WERI-Rb-1 (cell line): ENCODE measurements around the gene DDX41.
A peak's percentile ranks its signal among the peaks of the same experiment; 100 is the strongest.

Experiments used
- DNase-seq: peaks from one replicate; pipeline ENCODE4 v3.0.0-alpha.2; 2020
- H3K27ac ChIP-seq: fragments of 250-450 bp; sonication (Bioruptor Pico); 2 replicates; pipeline ENCODE4 v1.5.1; 2020; ENCODE audit warnings: mild to moderate bottlenecking, moderate library complexity
- H3K27me3 ChIP-seq: fragments of 250-450 bp; sonication (Bioruptor Pico); 2 replicates; pipeline ENCODE4 v1.5.1; 2021; ENCODE audit warnings: mild to moderate bottlenecking, low read depth, moderate library complexity; ENCODE audit not compliant: insufficient read depth, severe bottlenecking
- H3K36me3 ChIP-seq: fragments of 250-450 bp; sonication (Bioruptor Pico); 2 replicates; pipeline ENCODE4 v1.5.1; 2020; ENCODE audit warnings: mild to moderate bottlenecking, moderate library complexity
- H3K4me3 ChIP-seq: 2 replicates; pipeline ENCODE4 v1.5.1; 2011; ENCODE audit warnings: low read depth, mild to moderate bottlenecking, control low read depth, low read length
- H3K9me3 ChIP-seq: fragments of 250-450 bp; sonication (Bioruptor Pico); 2 replicates; pipeline ENCODE4 v1.5.1; 2021; ENCODE audit warnings: mild to moderate bottlenecking, moderate library complexity; ENCODE audit not compliant: severe bottlenecking
- TF ChIP-seq, protein P1 (sequence below): IDR thresholded peaks from 2 replicates; pipeline ENCODE4 v1.5.1; 2011; ENCODE audit warnings: low read depth, mild to moderate bottlenecking, control low read depth, inconsistent platforms, low read length

DDX41 gene

DNA sequence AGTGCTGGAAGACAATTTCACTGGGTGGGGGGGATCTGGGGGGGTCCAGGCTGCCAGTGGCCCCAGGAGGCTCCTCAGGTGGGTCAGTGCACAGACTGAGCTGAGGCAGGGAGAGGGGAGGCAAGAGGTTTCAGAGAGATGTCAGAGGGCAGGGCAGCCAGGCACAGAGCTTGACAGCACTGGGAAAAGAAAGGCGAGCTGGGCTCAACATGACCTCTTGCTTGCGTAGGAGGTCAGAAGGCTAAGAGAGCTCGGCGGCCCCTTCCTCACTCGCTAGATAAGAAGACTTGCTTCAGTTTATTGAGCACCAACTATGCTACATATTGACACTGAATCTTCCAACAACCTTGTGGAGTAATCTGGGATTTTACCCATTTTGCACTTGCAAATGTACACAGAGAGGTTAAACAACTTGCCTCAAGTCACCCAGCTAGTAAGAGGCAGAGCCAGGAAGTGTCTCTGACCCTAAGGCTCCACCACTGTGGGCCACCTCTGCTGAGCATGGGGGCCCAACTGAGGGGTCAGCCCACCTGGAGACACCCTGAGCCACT, 22.9 kb downstream of the DDX41 start:
- TF ChIP-seq, protein P1, sequence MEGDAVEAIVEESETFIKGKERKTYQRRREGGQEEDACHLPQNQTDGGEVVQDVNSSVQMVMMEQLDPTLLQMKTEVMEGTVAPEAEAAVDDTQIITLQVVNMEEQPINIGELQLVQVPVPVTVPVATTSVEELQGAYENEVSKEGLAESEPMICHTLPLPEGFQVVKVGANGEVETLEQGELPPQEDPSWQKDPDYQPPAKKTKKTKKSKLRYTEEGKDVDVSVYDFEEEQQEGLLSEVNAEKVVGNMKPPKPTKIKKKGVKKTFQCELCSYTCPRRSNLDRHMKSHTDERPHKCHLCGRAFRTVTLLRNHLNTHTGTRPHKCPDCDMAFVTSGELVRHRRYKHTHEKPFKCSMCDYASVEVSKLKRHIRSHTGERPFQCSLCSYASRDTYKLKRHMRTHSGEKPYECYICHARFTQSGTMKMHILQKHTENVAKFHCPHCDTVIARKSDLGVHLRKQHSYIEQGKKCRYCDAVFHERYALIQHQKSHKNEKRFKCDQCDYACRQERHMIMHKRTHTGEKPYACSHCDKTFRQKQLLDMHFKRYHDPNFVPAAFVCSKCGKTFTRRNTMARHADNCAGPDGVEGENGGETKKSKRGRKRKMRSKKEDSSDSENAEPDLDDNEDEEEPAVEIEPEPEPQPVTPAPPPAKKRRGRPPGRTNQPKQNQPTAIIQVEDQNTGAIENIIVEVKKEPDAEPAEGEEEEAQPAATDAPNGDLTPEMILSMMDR, result no peak
- Histone ChIP-seq H3K36me3 (peaks cover 14% of the 10 kb centered on the region), H3K4me3 (no peak overlapping the region), H3K27me3 (no peaks in the 10 kb centered on the region), H3K9me3 (no peaks in the 10 kb centered on the region), H3K27ac (no peak overlapping the region)
- DNase-seq, result no peak

- TF ChIP-seq, protein P1, result no peak
- Histone ChIP-seq H3K4me3 (no peak overlapping the region), H3K9me3 (no peaks in the 10 kb centered on the region), H3K36me3 (peaks cover 17% of the 10 kb centered on the region), H3K27ac (no peak overlapping the region), H3K27me3 (no peaks in the 10 kb centered on the region)
- DNase-seq, result no peak
Observed at GRCh38 chr5:177492841-177493240, 23.9 kb downstream of the DDX41 start.

DNA sequence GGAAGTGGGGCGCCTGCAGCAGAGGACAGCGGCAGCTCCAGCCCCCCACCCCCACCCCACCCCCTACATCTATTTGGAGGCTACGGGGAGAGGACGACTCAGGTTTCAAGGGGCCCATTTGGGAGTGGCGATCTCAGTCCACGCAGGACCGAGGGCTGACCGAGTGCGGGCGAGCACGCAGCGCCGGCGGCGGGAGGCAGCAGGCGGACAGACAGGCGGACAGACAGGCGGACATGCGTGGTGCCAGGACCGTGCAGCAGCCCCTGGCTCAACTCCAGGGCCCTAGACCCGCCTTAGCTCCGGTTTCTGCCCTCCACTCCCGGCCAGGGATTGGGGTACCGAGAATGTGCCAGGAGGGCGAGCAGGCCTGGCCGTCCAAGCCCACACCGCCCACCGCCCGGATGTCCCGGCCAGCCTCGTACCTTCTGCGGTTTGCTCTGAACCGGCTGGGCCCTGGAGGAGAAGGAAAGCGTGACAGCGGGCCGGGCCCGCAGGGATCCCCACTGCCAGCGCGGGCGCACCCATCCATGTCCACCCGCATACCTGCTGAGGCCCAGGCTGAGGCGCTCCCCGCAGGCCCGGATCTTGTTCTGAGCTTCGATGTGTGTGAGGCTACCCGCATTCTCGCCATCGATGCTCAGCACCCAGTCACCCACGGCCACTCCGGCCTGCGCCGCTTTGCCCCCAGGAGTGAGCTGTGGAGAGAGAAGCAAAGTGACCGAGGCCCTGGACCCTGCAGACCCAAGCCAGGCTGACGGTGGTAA, 24.6 kb downstream of the DDX41 start:
- H3K36me3 ChIP-seq, result peaks cover 20% of the 10 kb centered on the region
- TF ChIP-seq, protein P1, result no peak
- no peaks in the 10 kb centered on the region for H3K27me3 ChIP-seq
- no peak overlapping the region for H3K27ac ChIP-seq
- no peak for DNase-seq
- H3K9me3 ChIP-seq, result no peaks in the 10 kb centered on the region
- no peak overlapping the region for H3K4me3 ChIP-seq

- H3K27me3 ChIP-seq, result no peaks in the 10 kb centered on the region
- no peaks in the 10 kb centered on the region for H3K9me3 ChIP-seq
- no peak overlapping the region for H3K4me3 ChIP-seq
- DNase-seq, result peak; percentile 81
- peak overlapping the region; percentile 44; the same call in 1 of the 2 replicates for H3K27ac ChIP-seq
- peaks cover 20% of the 10 kb centered on the region for H3K36me3 ChIP-seq
- TF ChIP-seq, protein P1, result peak; percentile 88
Observed at GRCh38 chr5:177491429-177491945, 25.3 kb downstream of the DDX41 start.

- DNase-seq, result no peak
- no peak overlapping the region for H3K4me3 ChIP-seq
- TF ChIP-seq, protein P1, result no peak
- no peaks in the 10 kb centered on the region for H3K9me3 ChIP-seq
- H3K27ac ChIP-seq, result peak overlapping the region; percentile 44; the same call in 1 of the 2 replicates
- H3K27me3 ChIP-seq, result no peaks in the 10 kb centered on the region
- H3K36me3 ChIP-seq, result peaks cover 20% of the 10 kb centered on the region
Observed at GRCh38 chr5:177490992-177491391, 25.8 kb downstream of the DDX41 start.
